ENCODE measurements around the gene TNFRSF4. TPM values are rescaled to one million over a fixed set of nuclear protein-coding genes. Genes with fewer than 3 reads are reported as not detected.

TNFRSF4 gene
- total and polyA plus RNA-seq, 2 of the 13 experiments (the other 11 are each of a cell fraction or from before 2014, with no cell fraction given), result not detected

DNA sequence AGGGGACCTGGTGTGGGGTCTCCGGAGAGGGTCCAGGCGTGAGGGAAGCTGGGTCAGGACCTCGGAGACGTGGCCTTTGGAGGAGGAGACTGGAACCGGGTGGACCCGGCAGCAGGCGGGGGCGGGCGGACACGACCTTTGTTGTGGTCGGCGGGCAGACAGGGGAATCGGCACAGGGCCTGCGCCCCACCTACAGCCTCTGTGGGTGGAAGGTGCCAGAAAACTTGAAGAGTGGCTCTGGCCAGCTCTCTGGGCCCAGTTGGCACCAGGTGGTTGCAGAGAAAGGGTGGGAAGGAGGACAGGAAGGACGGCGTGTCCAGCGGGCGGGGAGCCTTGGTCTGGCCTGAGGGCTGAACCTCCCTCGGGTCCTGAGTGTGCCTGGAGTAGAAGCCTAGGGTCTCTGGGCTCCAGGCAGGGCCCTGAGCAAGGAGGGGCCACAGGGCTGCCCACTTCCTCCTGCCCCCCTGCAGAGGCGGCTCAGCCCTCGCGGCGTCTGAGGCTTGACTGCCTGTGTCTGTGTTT lies 48.0 kb downstream of the TNFRSF4 start (continued):
- TF ChIP-seq GATAD2A (CRISPR knock-in tag; IDR thresholded peaks at IDR 0.05), result peak; percentile 18; the same call in 1 of the 2 replicates
- TF ChIP-seq, protein P1, sequence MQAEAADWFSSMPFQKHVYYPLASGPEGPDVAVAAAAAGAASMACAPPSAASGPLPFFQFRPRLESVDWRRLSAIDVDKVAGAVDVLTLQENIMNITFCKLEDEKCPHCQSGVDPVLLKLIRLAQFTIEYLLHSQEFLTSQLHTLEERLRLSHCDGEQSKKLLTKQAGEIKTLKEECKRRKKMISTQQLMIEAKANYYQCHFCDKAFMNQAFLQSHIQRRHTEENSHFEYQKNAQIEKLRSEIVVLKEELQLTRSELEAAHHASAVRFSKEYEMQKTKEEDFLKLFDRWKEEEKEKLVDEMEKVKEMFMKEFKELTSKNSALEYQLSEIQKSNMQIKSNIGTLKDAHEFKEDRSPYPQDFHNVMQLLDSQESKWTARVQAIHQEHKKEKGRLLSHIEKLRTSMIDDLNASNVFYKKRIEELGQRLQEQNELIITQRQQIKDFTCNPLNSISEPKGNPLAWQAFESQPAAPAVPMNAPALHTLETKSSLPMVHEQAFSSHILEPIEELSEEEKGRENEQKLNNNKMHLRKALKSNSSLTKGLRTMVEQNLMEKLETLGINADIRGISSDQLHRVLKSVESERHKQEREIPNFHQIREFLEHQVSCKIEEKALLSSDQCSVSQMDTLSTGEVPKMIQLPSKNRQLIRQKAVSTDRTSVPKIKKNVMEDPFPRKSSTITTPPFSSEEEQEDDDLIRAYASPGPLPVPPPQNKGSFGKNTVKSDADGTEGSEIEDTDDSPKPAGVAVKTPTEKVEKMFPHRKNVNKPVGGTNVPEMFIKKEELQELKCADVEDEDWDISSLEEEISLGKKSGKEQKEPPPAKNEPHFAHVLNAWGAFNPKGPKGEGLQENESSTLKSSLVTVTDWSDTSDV (CRISPR knock-in tag; IDR thresholded peaks at IDR 0.05), result no peak
- peak; percentile 23; the same call in 1 of the 2 replicates for TF ChIP-seq ZNF678 (CRISPR knock-in tag; IDR thresholded peaks at IDR 0.05)
- no peak for TF ChIP-seq HNRNPLL (IDR thresholded peaks at IDR 0.05; ENCODE audit: low read depth, low read length, poor library complexity, severe bottlenecking)
- no peak for TF ChIP-seq ARNT2 (CRISPR knock-in tag; IDR thresholded peaks at IDR 0.05; ENCODE audit: low read depth)
- no peak for TF ChIP-seq IRX3 (CRISPR knock-in tag; IDR thresholded peaks at IDR 0.05; ENCODE audit: borderline replicate concordance, low read depth)
- no peak for TF ChIP-seq ZNF598 (CRISPR knock-in tag; IDR thresholded peaks at IDR 0.05; ENCODE audit: borderline replicate concordance)
- TF ChIP-seq TCF7 (IDR thresholded peaks at IDR 0.05; ENCODE audit: low read depth), result peak; percentile 54; the same call in 1 of the 2 replicates
- TF ChIP-seq, protein P2, sequence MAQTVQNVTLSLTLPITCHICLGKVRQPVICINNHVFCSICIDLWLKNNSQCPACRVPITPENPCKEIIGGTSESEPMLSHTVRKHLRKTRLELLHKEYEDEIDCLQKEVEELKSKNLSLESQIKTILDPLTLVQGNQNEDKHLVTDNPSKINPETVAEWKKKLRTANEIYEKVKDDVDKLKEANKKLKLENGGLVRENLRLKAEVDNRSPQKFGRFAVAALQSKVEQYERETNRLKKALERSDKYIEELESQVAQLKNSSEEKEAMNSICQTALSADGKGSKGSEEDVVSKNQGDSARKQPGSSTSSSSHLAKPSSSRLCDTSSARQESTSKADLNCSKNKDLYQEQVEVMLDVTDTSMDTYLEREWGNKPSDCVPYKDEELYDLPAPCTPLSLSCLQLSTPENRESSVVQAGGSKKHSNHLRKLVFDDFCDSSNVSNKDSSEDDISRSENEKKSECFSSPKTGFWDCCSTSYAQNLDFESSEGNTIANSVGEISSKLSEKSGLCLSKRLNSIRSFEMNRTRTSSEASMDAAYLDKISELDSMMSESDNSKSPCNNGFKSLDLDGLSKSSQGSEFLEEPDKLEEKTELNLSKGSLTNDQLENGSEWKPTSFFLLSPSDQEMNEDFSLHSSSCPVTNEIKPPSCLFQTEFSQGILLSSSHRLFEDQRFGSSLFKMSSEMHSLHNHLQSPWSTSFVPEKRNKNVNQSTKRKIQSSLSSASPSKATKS (CRISPR knock-in tag; IDR thresholded peaks at IDR 0.05), result no peak
- TF ChIP-seq ZNF703 (CRISPR knock-in tag; IDR thresholded peaks at IDR 0.05; ENCODE audit: borderline replicate concordance), result no peak
- no peak for TF ChIP-seq ZNF766 (CRISPR knock-in tag; IDR thresholded peaks at IDR 0.05; ENCODE audit: borderline replicate concordance)
- no peak for TF ChIP-seq NCOA2 (CRISPR knock-in tag; IDR thresholded peaks at IDR 0.05)
- peak; percentile 51; the same call in 1 of the 2 replicates for TF ChIP-seq ZNF296 (CRISPR knock-in tag; conservative IDR thresholded peaks at IDR 0.05)
- TF ChIP-seq MAF1 (CRISPR knock-in tag; IDR thresholded peaks at IDR 0.05; ENCODE audit: borderline replicate concordance), result no peak
- TF ChIP-seq PTBP1 (IDR thresholded peaks at IDR 0.05; ENCODE audit: low read depth, low read length, poor library complexity, severe bottlenecking), result no peak
- TF ChIP-seq ZNF713 (CRISPR knock-in tag; IDR thresholded peaks at IDR 0.05), result no peak
- TF ChIP-seq, protein P3, sequence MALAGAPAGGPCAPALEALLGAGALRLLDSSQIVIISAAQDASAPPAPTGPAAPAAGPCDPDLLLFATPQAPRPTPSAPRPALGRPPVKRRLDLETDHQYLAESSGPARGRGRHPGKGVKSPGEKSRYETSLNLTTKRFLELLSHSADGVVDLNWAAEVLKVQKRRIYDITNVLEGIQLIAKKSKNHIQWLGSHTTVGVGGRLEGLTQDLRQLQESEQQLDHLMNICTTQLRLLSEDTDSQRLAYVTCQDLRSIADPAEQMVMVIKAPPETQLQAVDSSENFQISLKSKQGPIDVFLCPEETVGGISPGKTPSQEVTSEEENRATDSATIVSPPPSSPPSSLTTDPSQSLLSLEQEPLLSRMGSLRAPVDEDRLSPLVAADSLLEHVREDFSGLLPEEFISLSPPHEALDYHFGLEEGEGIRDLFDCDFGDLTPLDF (CRISPR knock-in tag; IDR thresholded peaks at IDR 0.05), result no peak
- no peak for TF ChIP-seq ATF7 (IDR thresholded peaks at IDR 0.05)
- TF ChIP-seq ATF7 (CRISPR knock-in tag; IDR thresholded peaks at IDR 0.05), result no peak
- no peak for TF ChIP-seq REPIN1 (CRISPR knock-in tag; IDR thresholded peaks at IDR 0.05; ENCODE audit: borderline replicate concordance, low read depth)
- peak; percentile 26; the same call in 1 of the 2 replicates for TF ChIP-seq SAP130 (CRISPR knock-in tag; IDR thresholded peaks at IDR 0.05; ENCODE audit: low read depth)
- 0 out of 2 replicates have a peak, but pooled peaks have one; percentile 45 for TF ChIP-seq PCBP1 (IDR thresholded peaks at IDR 0.05; ENCODE audit: borderline replicate concordance, low read depth, low read length)
- no peak for TF ChIP-seq ZNF496 (CRISPR knock-in tag; IDR thresholded peaks at IDR 0.05; ENCODE audit: insufficient replicate concordance)
- TF ChIP-seq SRY (CRISPR knock-in tag; IDR thresholded peaks at IDR 0.05), result no peak
- no peak for TF ChIP-seq XBP1 (CRISPR knock-in tag; IDR thresholded peaks at IDR 0.05)
- TF ChIP-seq ZNF446 (CRISPR knock-in tag; IDR thresholded peaks at IDR 0.05), result peak; percentile 19; the same call in 1 of the 2 replicates
